Stimulated activated CD8-positive, alpha-beta memory T cell treated with anti-CD3 and anti-CD28 coated beads, Interleukin-12 subunit alpha, Interleukin-12 subunit beta, amount 100 ng/mL, for 24 hours (primary cell): ENCODE measurements around the gene PRCP.

Experiments
- DNase-seq: peaks from one replicate; pipeline ENCODE4 v3.0.0-alpha.2; 2020; ENCODE audit errors: extremely low read depth

Gene PRCP

DNA sequence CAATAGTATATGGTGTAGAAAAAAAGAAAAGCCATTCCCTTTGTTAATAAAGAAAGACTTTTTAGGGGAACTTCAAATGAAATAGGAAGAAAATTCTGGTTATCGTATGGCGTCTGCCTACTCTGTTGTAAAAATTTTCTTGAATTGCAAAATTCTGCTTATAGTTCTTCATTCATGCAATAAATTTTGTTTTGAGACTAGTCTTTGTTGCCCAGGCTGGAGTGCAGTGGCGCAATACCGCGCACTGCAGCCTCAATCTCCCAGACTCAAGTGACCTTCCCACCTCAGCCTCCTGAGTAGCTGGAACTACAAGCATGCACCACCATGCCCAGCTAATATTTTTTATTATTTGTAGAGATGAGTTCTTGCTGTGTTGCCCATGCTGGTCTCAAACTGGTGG is 7.1 kb upstream of the PRCP start:
- no peak for DNase-seq

DNA sequence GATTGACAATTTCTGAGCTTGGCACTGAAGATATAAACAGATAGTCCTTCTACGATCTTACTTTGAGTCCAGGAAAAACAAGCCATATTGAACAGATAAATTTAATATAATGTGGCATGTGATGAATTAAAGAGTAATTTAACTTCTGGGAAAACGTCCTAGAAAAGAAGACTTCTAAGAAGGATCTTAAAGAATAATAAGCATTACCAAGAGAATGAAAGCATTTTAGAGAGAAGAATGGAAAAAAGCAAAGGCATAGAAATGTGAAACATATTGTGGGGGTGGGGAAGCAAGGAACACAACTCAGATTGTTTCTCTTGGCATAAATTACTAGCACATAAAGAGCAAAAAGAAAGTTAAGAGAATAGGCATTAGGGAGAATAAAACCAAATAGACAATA is 6.7 kb upstream of the PRCP start:
- no peak for DNase-seq

DNA sequence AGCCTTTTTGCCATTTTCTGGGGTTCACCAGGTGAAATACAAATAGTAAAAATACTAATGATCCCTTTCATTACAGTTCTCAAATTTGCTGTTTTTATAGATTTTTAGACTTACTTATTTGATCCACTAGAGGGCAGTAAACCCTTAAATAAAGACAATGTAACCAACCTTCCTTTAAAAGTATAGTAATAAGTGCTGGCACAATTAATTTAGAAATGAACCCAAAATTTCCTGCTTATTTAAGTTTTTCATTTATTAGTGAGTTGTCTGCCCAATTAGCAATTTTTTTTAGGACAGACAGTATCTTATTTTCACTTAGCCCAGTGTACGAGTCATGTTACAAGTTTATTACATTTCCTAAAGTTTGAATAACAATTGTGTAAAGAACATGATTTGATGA is 6.0 kb upstream of the PRCP start:
- no peak for DNase-seq

DNA sequence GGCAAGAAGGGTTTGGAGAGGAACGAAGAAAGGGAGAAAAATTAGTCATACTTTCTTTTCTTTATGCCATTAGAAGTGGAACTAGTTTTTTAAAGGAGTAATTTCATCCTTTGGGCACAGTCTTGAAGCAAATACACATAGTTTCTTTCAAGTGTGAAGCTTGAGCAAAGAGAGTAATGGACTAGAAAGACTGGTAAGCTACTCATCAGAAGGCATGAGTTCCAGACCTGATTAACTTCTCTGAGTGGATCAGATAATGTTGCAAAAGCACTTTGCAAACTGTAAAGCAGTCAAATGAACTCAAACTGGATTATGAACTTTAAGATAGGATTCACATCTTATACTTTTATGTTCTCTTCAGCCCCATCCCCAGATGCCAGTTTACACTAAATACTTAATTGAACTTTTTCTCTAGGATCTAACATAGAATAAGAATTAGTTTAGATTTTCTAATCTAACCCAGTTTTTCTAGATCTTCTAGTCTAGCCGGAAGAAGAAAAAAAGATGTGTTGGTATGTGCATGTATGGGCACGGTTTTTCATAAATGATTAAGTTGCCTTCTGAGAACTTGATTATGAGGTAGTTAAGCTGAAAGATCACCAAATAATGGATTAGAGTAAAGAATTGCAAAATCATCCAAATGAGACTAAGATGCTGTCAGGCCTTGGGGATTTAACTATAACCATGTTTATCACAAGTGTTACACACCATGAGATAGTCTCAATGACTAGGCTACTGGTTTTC is 3.8 kb upstream of the PRCP start:
- no peak for DNase-seq

DNA sequence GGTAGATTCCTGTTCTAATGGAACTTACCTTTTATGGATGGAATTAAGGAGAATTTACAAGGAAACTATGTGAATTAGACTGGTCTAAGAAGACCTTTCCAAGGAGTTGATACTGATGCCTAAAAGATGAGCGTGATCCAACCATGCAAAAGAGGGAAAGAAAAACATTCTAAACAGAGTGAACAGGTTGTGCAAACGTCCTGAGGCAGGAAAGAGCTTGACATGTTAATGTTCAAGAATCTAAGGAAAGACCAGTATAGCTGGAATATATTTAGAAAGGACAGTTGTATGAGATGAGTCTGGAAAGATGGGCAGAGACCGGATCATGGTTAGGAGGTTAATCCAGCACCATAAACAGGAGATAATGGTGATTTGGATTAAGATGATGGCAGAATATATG is 2.6 kb upstream of the PRCP start:
- no peak for DNase-seq

DNA sequence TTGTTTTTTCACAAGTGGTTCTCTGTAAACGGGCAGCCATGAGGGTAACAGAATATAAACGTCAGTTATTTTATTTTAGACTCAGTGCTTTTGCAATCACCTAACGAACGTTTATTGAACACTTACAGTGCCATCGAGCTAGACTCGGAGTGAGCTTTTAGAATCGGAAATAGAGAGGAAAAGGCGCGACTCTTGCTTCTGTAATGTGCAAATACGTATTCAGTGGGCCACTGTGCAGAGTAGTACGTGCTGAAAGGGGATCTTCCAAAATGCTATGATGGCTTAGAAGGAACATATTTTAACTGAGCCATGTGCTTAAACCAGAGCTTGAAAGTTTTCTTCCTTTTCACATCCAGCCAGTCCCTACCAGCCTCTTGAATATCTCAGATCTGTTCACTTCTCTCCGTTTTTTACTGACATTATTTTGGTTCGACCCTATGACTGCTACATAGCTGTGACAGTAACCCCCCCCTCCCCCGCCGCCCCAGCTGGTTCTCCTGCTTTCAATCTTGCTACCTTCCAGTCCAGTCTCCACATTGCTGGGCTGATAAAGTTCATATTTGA is 1.8 kb upstream of the PRCP start:
- DNase-seq: no peak

DNA sequence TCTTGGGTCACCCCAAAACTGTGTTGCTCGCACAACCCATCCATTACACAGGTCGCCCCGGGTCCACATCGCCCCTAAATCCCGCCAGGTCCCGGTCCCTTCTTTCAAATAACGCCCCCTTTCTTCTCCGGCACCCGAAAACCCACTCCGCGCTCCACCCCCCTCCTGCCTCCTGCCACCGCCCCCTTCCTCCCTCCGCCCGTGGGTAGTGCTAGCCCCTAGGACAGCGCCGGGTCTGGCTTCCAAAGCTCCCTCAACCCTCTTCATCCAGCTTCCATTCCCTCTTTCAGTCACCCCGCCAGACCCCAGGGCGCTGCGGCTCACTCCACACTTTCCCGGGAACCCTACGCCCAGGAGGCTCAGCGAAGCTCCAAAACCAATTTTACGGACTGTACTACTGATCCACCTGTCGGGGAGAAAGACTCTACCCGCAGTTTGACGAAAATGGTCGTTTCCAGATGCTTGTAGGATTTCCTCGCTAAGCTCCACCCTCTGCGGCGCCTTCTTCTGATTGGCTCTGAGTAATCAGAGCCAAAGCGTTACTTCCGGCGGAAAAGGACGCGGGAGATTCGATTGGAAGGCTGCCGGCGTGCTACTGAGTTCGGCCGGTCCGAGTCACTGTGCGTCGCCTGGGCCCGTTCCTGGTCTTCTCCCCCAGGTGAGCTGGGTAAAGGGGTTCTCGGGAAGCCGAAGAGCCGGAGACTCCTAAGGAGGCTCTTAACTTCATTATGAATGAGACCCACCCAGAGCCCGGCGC is 1.1 kb upstream of the PRCP start, which contains the start of gene DDIAS:
Gene DDIAS, plus strand, starts transcription at position 572 of the 757 bp plus-strand sequence. CDS start 13,003 bp downstream, outside the sequence.
- DNase-seq: peak; percentile 85

DNA sequence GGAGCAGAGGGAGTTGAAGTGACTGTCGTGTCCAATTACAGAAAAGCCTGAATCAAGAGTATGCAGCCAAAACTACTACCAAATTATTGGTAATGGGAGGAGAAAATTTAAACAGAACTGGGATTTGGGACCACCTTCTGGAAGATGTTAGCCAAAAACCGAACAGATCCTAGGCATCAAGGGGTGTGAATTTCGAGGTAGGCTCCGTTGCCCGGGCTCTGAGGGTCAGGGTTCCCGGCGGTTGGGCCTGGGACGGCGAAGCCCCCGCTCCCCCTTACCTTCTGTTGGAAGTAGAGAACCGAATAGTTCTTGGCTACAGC is 313 bp downstream of the PRCP start:
- no peak for DNase-seq

DNA sequence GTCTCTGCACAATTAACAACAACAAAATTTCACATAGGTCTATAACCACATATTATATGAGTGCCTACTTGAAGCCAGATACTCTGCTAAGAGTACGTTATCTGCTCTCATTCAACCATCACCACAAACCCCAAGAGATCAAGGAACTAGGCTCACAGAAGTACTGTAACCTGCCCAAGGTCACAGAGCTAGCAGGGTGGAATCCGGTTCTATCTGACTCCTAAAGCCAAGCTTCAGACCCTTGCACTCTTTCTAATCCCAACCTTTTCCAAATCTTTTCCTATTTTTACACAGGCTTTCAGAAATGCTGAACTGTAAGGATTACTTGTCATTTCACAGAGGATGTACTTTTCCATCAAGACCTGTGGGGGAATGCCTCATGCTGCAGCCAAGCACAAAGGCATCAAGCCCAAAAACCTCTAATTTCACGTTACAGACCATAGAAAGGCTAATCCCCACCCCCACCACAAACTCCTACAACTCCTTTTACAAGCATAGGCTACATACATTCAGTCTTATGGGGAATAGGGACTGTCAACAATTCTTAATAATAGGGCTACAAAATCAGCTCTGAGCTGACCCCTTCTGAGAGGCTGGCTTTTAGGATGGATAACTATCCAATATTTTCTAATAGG is 927 bp downstream of the PRCP start:
- DNase-seq: no peak

DNA sequence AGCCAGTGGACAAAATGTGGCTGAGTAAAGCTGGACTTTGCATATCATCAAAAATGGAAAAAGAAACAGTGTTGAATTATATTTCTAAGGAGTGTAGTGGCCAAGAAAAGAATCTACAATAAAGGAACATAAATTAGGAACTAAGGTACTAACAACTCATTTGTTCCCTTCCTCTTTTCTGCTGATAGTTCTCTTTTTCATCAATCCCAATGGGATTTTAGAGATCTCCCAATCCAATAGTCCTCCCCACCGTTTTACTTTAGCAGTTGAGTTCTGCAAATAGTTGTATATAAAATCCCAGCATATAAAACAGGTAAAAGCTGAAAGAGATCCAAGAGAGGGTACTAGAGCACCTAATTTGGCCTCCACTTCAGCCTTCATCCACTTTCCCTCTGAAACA is 2.0 kb downstream of the PRCP start:
- no peak for DNase-seq

DNA sequence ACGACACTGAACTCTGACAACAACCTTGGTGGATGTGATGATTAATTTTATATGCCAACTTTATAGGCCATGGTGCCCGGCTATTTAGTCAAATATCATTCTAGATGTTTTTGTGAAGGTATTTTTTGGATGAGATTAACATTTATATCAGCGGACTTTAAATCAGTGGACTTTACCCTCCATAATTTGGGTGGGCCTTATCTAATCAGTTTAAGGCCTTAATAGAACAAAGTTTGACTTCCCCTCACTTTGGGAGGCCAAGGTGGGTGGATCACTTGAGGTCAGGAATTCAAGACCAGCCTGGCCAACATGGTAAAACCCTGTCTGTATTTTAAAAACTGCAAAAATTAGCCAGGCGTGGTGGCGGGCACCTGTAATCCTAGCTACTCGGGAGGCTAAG is 4.0 kb downstream of the PRCP start:
- no peak for DNase-seq

DNA sequence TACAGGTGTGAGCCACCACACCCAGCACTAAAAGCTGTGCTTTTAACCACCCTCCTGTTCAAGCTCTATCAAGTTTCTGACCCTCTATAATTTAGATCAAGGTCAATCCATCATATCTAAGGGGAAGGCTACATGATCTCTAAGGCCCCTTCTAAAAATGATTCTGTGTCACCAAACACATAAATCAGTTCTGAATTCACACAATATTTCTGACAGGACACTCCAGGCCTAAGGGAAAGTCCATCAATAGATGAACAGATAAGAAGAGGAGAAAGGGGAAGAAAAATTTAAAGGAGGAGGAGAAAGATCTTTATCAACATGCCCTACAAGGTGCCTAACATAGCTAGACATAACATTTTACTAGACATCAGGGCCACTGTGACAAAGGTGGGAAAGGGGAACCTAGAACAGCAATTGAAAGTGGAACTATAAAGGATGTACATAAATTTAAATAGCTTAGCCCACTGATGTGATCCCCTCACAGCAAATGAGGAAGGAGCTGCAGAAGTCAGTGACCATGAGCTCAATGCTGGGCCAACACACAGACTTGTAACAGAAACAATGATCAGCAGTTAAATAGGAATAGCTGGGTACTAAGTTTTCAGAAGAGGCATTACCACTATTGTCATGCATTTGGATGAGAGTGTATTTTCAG is 4.7 kb downstream of the PRCP start:
- no peak for DNase-seq

DNA sequence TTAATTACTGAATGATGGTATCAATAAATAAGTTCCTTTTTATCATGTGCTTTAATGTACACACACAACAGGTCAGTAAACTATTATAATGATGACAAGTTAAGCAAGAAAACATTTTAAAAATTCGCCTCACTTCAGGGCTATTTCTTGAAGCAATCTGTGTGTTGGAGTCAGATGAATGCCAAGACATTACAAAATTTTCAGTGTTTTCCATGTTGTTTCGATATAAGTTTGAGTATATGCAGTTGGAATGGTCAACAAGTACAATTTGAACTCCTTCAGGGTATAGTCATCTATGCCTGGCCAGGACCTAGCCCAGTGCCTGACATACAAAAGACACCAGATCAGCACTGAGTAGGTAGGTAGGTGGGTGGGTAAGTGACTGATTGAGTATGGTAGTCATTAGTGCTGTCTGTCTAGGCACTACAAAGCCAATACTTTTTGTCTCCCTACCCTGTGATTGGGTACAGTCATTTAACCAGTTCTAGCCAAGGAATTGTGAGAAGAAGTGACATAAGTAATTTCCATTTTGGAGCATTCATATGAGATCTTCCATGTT is 7.5 kb downstream of the PRCP start:
- DNase-seq: no peak

DNA sequence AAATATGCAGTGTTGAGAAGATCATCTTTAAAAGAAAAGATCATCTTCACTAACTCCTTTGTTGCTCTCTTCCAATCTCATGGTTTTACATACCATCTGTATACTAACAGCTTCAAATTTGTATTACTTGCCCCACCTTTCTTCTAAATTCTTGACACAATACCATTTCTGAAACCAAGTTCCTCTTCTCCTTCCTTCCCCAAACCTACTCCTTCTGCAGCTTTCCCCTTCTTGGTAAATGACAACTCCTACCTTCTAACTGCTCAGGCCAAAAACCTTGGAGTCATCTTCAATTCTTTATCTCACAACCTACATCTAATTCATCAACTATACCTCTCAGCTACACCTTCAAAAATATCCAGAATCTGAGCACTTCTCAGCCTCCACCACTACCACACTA is 9.3 kb downstream of the PRCP start:
- DNase-seq: no peak

DNA sequence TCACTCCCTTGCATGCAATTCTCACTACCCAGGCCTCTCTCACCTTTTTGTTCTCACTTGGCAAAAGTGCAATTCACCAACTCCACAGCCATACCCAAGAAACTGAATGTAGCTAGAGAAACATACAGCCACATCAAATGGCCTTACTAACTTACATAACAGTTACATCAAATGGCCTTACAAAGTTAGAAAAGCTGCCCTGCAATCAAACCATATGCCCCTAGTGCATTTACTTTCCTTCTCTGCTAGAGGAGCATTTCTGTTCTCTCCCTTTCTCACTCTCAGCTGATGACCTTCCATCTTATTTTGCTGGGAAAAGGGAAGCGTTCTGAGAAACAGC is 10.3 kb downstream of the PRCP start:
- DNase-seq: no peak

DNA sequence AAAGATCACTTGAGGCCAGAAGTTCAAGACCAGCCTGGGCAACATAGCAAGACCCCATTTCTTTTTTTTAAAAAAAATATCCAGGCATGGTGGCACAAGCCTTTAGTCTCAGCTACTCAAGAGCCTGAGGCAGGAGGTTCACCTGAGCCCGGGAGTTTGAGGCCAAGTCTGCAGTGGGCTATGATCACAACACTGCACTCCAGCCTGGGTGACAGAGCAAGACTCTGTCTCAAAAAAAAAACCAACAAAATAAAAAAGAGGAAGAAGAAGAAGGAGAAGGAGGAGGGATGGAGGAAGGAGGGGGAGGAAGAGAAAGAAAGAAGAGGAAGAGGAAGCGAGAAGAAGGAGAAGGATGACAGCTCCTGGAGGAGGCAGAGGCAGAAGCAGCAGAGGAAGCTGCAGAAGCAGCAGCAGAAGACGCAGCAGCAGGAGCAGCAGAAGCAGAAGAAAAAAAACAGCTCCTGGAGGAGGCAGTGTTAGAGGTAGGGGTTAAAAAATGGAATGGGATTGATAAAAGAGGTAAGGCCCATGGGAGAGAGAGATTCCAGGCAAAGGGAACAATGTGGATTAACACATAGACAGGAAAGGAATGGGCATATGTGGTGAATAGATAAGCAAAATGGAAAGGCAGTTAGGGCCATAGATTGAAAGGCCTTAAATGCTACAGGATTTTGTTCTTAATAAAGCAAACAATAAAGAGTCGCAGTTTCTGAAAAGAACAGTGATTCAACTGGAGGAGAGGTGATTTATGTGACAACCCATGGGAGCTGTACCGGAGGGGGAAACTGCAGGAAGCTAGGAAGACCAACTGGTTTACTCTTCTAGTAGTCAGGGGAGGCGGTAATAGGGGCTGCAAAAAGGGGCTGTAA is 10.9 kb downstream of the PRCP start:
- DNase-seq: no peak

DNA sequence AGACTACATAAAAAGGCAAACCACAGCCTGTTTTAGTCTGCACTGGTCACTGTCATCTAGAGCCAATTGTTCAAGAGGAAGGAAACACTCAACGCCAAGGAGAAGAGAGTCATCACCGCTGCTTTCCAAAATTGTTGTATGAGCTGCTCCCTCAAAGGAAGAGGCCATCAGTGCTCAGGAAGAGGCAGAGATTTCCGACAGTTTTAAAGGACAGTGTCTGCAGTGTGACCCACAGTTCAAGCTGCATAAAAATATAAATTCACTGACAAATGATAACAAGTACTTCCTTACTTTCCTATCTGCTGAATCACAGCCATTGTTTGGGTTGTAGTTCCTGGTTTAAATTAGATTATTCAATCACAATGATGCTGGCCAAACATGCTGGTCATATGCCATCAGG is 16.4 kb downstream of the PRCP start:
- no peak for DNase-seq

DNA sequence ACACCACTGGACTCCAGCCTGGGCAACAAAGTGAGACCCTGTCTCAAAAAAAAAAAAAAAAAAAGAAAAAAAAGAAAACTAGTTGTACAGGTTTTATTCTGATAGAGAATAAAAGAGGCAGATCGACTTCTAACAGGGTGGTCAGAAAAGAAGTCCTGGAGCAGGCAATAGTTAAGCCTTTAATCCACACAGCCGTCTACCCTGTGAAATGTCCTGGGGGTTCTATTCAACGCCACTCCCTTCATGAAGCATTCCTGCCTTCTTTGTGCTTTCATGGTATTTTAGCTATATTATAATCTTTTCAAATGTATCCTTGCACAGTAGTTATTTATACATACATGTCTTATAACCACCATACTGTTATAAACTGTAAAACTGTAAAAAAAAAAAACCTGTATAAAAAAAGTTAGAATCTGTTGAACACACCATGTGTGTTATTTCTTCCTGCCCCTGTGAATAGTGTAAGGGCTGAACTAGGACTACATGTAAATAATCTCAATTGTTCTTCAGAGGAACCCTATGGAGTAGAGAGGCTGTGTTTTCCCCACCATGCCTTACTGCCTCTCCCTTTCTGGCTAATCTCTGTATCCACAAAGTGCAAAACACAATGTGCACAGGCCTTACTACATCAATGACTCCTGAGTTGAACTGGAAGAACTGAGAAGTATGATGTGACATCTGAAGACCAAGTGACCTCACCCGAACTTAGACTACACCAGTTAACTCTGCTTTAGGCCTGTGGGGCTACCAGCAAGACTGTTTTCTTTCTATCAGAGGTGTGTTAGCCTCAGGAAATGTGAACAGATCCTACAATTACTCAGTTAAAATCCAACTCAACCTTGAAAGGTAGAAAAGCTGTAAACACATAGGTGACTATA is 25.3 kb downstream of the PRCP start:
- DNase-seq: no peak

DNA sequence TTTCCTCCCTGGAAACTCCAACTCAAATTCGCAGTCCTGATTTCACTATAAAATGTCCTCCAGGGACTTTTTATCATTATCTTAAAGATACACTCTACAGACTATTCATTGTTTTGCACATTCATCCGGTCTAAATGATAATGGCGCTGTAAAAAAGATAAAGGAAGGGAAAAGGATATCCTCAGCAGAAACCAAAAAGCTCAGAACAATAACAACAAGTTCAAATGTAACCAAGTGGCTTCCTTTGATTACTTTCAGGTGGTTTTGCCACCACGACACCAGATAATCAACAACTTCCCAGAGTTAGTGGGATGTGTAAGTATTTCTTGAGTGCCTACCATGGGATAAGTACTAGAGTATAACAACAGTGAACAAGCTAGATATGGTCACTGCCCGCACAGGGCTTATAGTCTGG is 26.3 kb downstream of the PRCP start:
- DNase-seq: no peak
